Measurements from ENCODE around the gene B3GAT1.

The B3GAT1 gene

GRCh38 chr11:134347441-134347840 lies 64.6 kb downstream of the B3GAT1 start:
- Histone ChIP-seq H3K27me3 (ENCODE audit: control insufficient read depth, low read length) (peaks cover 13% of the 10 kb centered on the region), H3K4me1 (ENCODE audit: control insufficient read depth, low read length) (no peaks in the 10 kb centered on the region)

GRCh38 chr11:134346976-134347350 lies 65.1 kb downstream of the B3GAT1 start:
- Histone ChIP-seq H3K4me3 (ENCODE audit: low read length) (no peak overlapping the region), H3K27ac (ENCODE audit: low read depth, low read length) (no peak overlapping the region), H3K79me2 (ENCODE audit: control insufficient read depth, low read length) (no peaks in the 10 kb centered on the region), H3K4me2 (ENCODE audit: low read length) (no peak overlapping the region), H3F3A (ENCODE audit: control insufficient read depth, insufficient read depth) (no peaks in the 10 kb centered on the region), H3K36me3 (ENCODE audit: control insufficient read depth, low read length) (no peaks in the 10 kb centered on the region), H3K9me3 (ENCODE audit: control insufficient read depth, insufficient read depth, low read length) (no peaks in the 10 kb centered on the region), H3K27me3 (ENCODE audit: control insufficient read depth, low read length) (peaks cover 13% of the 10 kb centered on the region), H3K4me1 (ENCODE audit: control insufficient read depth, low read length) (no peaks in the 10 kb centered on the region), H3K9me2 (replicated peaks; ENCODE audit: control insufficient read depth, low read length) (no peaks in the 10 kb centered on the region), H4K20me1 (ENCODE audit: control insufficient read depth, insufficient read depth, low read depth, low read length) (no peaks in the 10 kb centered on the region)
- TF ChIP-seq EZH2phosphoT487 (IDR thresholded peaks at IDR 0.05; ENCODE audit: borderline replicate concordance, low read length) = no peak
- no peak for TF ChIP-seq CTCF (IDR thresholded peaks at IDR 0.05; ENCODE audit: low read depth, low read length, poor library complexity, severe bottlenecking)

More at GRCh38 chr11:134347441-134347840, 64.6 kb downstream of the B3GAT1 start:
- no peak overlapping the region for H3K4me2 ChIP-seq (ENCODE audit: low read length)
- TF ChIP-seq CTCF (IDR thresholded peaks at IDR 0.05; ENCODE audit: low read depth, low read length, poor library complexity, severe bottlenecking) (no peak), EZH2phosphoT487 (IDR thresholded peaks at IDR 0.05; ENCODE audit: borderline replicate concordance, low read length) (no peak)
- H4K20me1 ChIP-seq (ENCODE audit: control insufficient read depth, insufficient read depth, low read depth, low read length) = no peaks in the 10 kb centered on the region
- H3K9me2 ChIP-seq (replicated peaks; ENCODE audit: control insufficient read depth, low read length) = no peaks in the 10 kb centered on the region
- no peaks in the 10 kb centered on the region for H3K79me2 ChIP-seq (ENCODE audit: control insufficient read depth, low read length)
- H3K36me3 ChIP-seq (ENCODE audit: control insufficient read depth, low read length) = no peaks in the 10 kb centered on the region
- no peaks in the 10 kb centered on the region for H3F3A ChIP-seq (ENCODE audit: control insufficient read depth, insufficient read depth)
- no peak overlapping the region for H3K27ac ChIP-seq (ENCODE audit: low read depth, low read length)
- no peaks in the 10 kb centered on the region for H3K9me3 ChIP-seq (ENCODE audit: control insufficient read depth, insufficient read depth, low read length)
- H3K4me3 ChIP-seq (ENCODE audit: low read length) = no peak overlapping the region

GRCh38 chr11:134346101-134346975 lies 65.7 kb downstream of the B3GAT1 start:
- H3K4me2 ChIP-seq (ENCODE audit: low read length) = no peak overlapping the region
- no peaks in the 10 kb centered on the region for H3K36me3 ChIP-seq (ENCODE audit: control insufficient read depth, low read length)
- no peaks in the 10 kb centered on the region for H3K9me2 ChIP-seq (replicated peaks; ENCODE audit: control insufficient read depth, low read length)

More at GRCh38 chr11:134346101-134346975, 65.7 kb downstream of the B3GAT1 start:
- peaks cover 13% of the 10 kb centered on the region for H3K27me3 ChIP-seq (ENCODE audit: control insufficient read depth, low read length)
- H3K4me1 ChIP-seq (ENCODE audit: control insufficient read depth, low read length) = no peaks in the 10 kb centered on the region
- no peaks in the 10 kb centered on the region for H3K9me3 ChIP-seq (ENCODE audit: control insufficient read depth, insufficient read depth, low read length)
- TF ChIP-seq CTCF (IDR thresholded peaks at IDR 0.05; ENCODE audit: low read depth, low read length, poor library complexity, severe bottlenecking) (no peak), EZH2phosphoT487 (IDR thresholded peaks at IDR 0.05; ENCODE audit: borderline replicate concordance, low read length) (no peak)
- no peaks in the 10 kb centered on the region for H3F3A ChIP-seq (ENCODE audit: control insufficient read depth, insufficient read depth)
- no peaks in the 10 kb centered on the region for H3K79me2 ChIP-seq (ENCODE audit: control insufficient read depth, low read length)
- no peak overlapping the region for H3K27ac ChIP-seq (ENCODE audit: low read depth, low read length)
- H4K20me1 ChIP-seq (ENCODE audit: control insufficient read depth, insufficient read depth, low read depth, low read length) = no peaks in the 10 kb centered on the region
- no peak overlapping the region for H3K4me3 ChIP-seq (ENCODE audit: low read length)

Data from DOHH2 (cell line).